H1 (cell line): ENCODE results near the gene MLF2. TPM values are rescaled to one million over a fixed set of nuclear protein-coding genes. Genes with fewer than 3 reads are reported as not detected.

Experiments
- CTCF ChIA-PET: fragments of 300-600 bp; sonication (Branson Sonifier 250); formaldehyde crosslinking; loops from one replicate; lab custom pipeline; 2021; ENCODE audit not compliant: partially characterized antibody; lab: Charles Lee
- POLR2A ChIA-PET: fragments of 300-600 bp; sonication (Branson Sonifier 250); formaldehyde crosslinking; loops from one replicate; lab custom pipeline; 2021; ENCODE audit warnings: inconsistent platforms; ENCODE audit not compliant: partially characterized antibody; lab: Charles Lee
- DNase-seq, 2 experiments: peaks; one replicate each; pipeline versions ENCODE4 v3.0.0 to v3.0.0-alpha.2; 2010 to 2022; ENCODE audit warnings: low spot score in 2 of 2, low read depth in 1 of 2, mixed read lengths in 1 of 2
- FAIRE-seq: peaks from 2 replicates; lab custom pipeline; 2011; peaks lifted over from hg19 to GRCh38; lab: Jason Lieb, UNC
- H2AFZ ChIP-seq: 2 replicates; pipeline ENCODE4 v1.8.1; 2012; ENCODE audit warnings: low read length, inconsistent platforms
- H2AK5ac ChIP-seq: 2 replicates; pipeline ENCODE4 v1.6.1; 2013; ENCODE audit warnings: low read depth, low read length
- H2BK120ac ChIP-seq: replicated peaks from 2 replicates; pipeline ENCODE3; 2013; ENCODE audit warnings: low read depth, low read length, inconsistent platforms
- H2BK12ac ChIP-seq: 2 replicates; pipeline ENCODE4 v1.6.1; 2013; ENCODE audit warnings: low read depth, low read length
- H2BK15ac ChIP-seq: 2 replicates; pipeline ENCODE4 v1.6.1; 2013; ENCODE audit warnings: low read length
- H2BK20ac ChIP-seq: 2 replicates; pipeline ENCODE4 v1.6.1; 2013; ENCODE audit warnings: low read length
- H2BK5ac ChIP-seq: 2 replicates; pipeline ENCODE4 v1.6.1; 2013; ENCODE audit warnings: low read depth, low read length
- H3K14ac ChIP-seq: 2 replicates; pipeline ENCODE4 v1.6.1; 2013; ENCODE audit warnings: inconsistent platforms; ENCODE audit not compliant: insufficient read length
- H3K18ac ChIP-seq: 2 replicates; pipeline ENCODE4 v1.6.1; 2013; ENCODE audit warnings: low read length; ENCODE audit errors: extremely low read depth
- H3K23ac ChIP-seq: 2 replicates; pipeline ENCODE4 v1.6.1; 2013; ENCODE audit warnings: inconsistent platforms; ENCODE audit not compliant: insufficient read length
- H3K23me2 ChIP-seq: 2 replicates; pipeline ENCODE4 v1.6.1; 2013; ENCODE audit warnings: low read depth, low read length
- H3K27ac ChIP-seq: 2 replicates; pipeline ENCODE4 v1.6.1; 2011; ENCODE audit warnings: low read depth, low read length, inconsistent platforms
- H3K27me3 ChIP-seq, 4 experiments: replicated peaks in 1 of 4; 1 replicate in 1 of 4; 2 replicates in 3 of 4; pipeline versions ENCODE4 v1.6.1 to v1.8.1; 2011 to 2013; ENCODE audit warnings: low read length in 3 of 4, mild to moderate bottlenecking in 3 of 4, inconsistent platforms in 2 of 4, mixed read lengths in 2 of 4, moderate library complexity in 1 of 4; ENCODE audit not compliant: control insufficient read depth in 3 of 4, insufficient read depth in 3 of 4; ENCODE audit errors: extremely low read depth in 1 of 4
- H3K36me3 ChIP-seq, 4 experiments: 2 replicates each; pipeline versions ENCODE4 v1.6.1 to v1.8.1; 2011 to 2013; ENCODE audit warnings: mild to moderate bottlenecking in 4 of 4, low read length in 3 of 4, moderate library complexity in 2 of 4, control low read depth in 1 of 4, inconsistent platforms in 1 of 4; ENCODE audit not compliant: insufficient read depth in 4 of 4, control insufficient read depth in 2 of 4
- H3K4ac ChIP-seq: replicated peaks from 2 replicates; pipeline ENCODE3; 2013; ENCODE audit warnings: low read length, low read depth, mixed read lengths, inconsistent platforms; ENCODE audit not compliant: insufficient read length
- H3K4me1 ChIP-seq, 4 experiments: replicated peaks in 1 of 4; 1 replicate in 1 of 4; 2 replicates in 3 of 4; pipeline versions ENCODE4 v1.6.1 to v1.8.1; 2011 to 2013; ENCODE audit warnings: low read length in 3 of 4, inconsistent platforms in 2 of 4, mixed read lengths in 1 of 4; ENCODE audit not compliant: insufficient read depth in 4 of 4, control insufficient read depth in 3 of 4
- H3K4me2 ChIP-seq, 2 experiments: 2 replicates each; pipeline versions ENCODE4 v1.6.1 to v1.8.1; 2011 to 2013; ENCODE audit warnings: low read depth in 2 of 2, low read length in 2 of 2, control low read depth in 1 of 2, inconsistent platforms in 1 of 2, mild to moderate bottlenecking in 1 of 2; ENCODE audit not compliant: insufficient read depth in 1 of 2
- H3K4me3 ChIP-seq, 4 experiments: fragments of 200-600, 300-600 bp in 1 of 4; sonication (generic), shearing (Covaris generic), sonication (Bioruptor Twin) in 1 of 4; 2 replicates each; pipeline versions ENCODE4 v1.5.1 to v1.8.1; 2011 to 2016; ENCODE audit warnings: low read length in 4 of 4, low read depth in 3 of 4, control low read depth in 2 of 4, inconsistent platforms in 2 of 4, mild to moderate bottlenecking in 2 of 4, mixed read lengths in 1 of 4, moderate library complexity in 1 of 4; ENCODE audit not compliant: insufficient read depth in 2 of 4; ENCODE audit errors: extremely low read depth in 1 of 4
- H3K56ac ChIP-seq: replicated peaks from 2 replicates; pipeline ENCODE3; 2013; ENCODE audit warnings: low read depth, mild to moderate bottlenecking, mixed read lengths, low read length, inconsistent platforms; ENCODE audit not compliant: insufficient read length
- H3K79me1 ChIP-seq: 2 replicates; pipeline ENCODE4 v1.6.1; 2013; ENCODE audit warnings: low read depth, low read length, control low read depth
- H3K79me2 ChIP-seq, 2 experiments: 2 replicates each; pipeline versions ENCODE4 v1.6.1 to v1.8.1; 2012 to 2013; ENCODE audit warnings: low read length in 2 of 2, mild to moderate bottlenecking in 2 of 2, inconsistent platforms in 1 of 2; ENCODE audit not compliant: insufficient read depth in 2 of 2, control insufficient read depth in 1 of 2
- H3K9ac ChIP-seq, 4 experiments: replicated peaks in 1 of 4; 1 replicate in 1 of 4; 2 replicates in 3 of 4; pipeline versions ENCODE4 v1.6.1 to v1.8.1; 2011 to 2013; ENCODE audit warnings: low read depth in 3 of 4, low read length in 3 of 4, control low read depth in 2 of 4, mild to moderate bottlenecking in 2 of 4, moderate library complexity in 2 of 4, inconsistent platforms in 1 of 4; ENCODE audit errors: extremely low read depth in 1 of 4
- H3K9me3 ChIP-seq, 2 experiments: 2 replicates each; pipeline versions ENCODE4 v1.6.1 to v1.8.1; 2012 to 2013; ENCODE audit warnings: mild to moderate bottlenecking in 2 of 2, moderate library complexity in 2 of 2, control low read depth in 1 of 2, inconsistent platforms in 1 of 2, low read depth in 1 of 2, low read length in 1 of 2, mixed read lengths in 1 of 2; ENCODE audit not compliant: insufficient read depth in 2 of 2
- H4K20me1 ChIP-seq, 2 experiments: replicated peaks in 1 of 2; 2 replicates each; pipeline versions ENCODE3 to v1.8.1; 2011 to 2013; ENCODE audit warnings: inconsistent platforms in 2 of 2, low read length in 2 of 2, mild to moderate bottlenecking in 1 of 2; ENCODE audit not compliant: insufficient read depth in 2 of 2, control insufficient read depth in 1 of 2
- H4K5ac ChIP-seq: 2 replicates; pipeline ENCODE4 v1.6.1; 2013; ENCODE audit warnings: low read length, low read depth, mixed read lengths, inconsistent platforms; ENCODE audit not compliant: insufficient read length
- H4K8ac ChIP-seq: 2 replicates; pipeline ENCODE4 v1.8.0; 2013; ENCODE audit warnings: mild to moderate bottlenecking, moderate library complexity, low read length, inconsistent platforms; ENCODE audit not compliant: insufficient read depth; ENCODE audit errors: extremely low read depth
- H4K91ac ChIP-seq: replicated peaks from 2 replicates; pipeline ENCODE3; 2013; ENCODE audit warnings: low read length, mixed read lengths, inconsistent platforms; ENCODE audit not compliant: insufficient read length
- ASH2L ChIP-seq: fragments of 200-600, 300-600 bp; sonication (generic); IDR thresholded peaks from one replicate; pipeline ENCODE4 v1.7.1; 2017; ENCODE audit warnings: low read length
- BRCA1 ChIP-seq: IDR thresholded peaks from 2 replicates; pipeline ENCODE4 v1.6.1; 2012; ENCODE audit warnings: low read depth, low read length, improper control_type of control experiment
- CBX8 ChIP-seq: fragments of 300-800, 300-1000 bp; sonication (generic); IDR thresholded peaks from 2 replicates; pipeline ENCODE4 v1.7.1; 2016; ENCODE audit warnings: low read depth, low read length, borderline replicate concordance
- HDAC6 ChIP-seq: IDR thresholded peaks from one replicate; pipeline ENCODE4 v1.7.1; 2012; ENCODE audit warnings: low read depth, mild to moderate bottlenecking, inconsistent platforms, low read length, moderate library complexity
- MAX ChIP-seq: IDR thresholded peaks from 2 replicates; pipeline ENCODE4 v1.6.1; 2012; ENCODE audit warnings: inconsistent platforms
- RNF2 ChIP-seq: fragments of 200-900, 300-1000 bp; sonication (generic); IDR thresholded peaks from 2 replicates; pipeline ENCODE4 v1.7.1; 2016; ENCODE audit warnings: borderline replicate concordance, low read depth, mild to moderate bottlenecking, antibody characterized with exemption, low read length; ENCODE audit not compliant: poor library complexity, severe bottlenecking; ENCODE audit errors: missing control alignments
- SIRT6 ChIP-seq: IDR thresholded peaks from one replicate; pipeline ENCODE4 v1.7.1; 2012; ENCODE audit warnings: low read length, inconsistent platforms
- SIX5 ChIP-seq: IDR thresholded peaks from 2 replicates; pipeline ENCODE4 v1.6.1; 2011; ENCODE audit warnings: mild to moderate bottlenecking, low read depth, low read length
- TBP ChIP-seq: IDR thresholded peaks from 2 replicates; pipeline ENCODE4 v1.6.1; 2011; ENCODE audit warnings: low read depth, low read length, improper control_type of control experiment
- WGBS, 2 experiments: shearing (Covaris generic) in 1 of 2; methylation state at CpG; one replicate each; pipeline versions ENCODE4 v1.1.6 to v1.1.7; 2013 to 2015; ENCODE audit warnings: low lambda C conversion rate in 2 of 2, mixed read lengths in 2 of 2, inconsistent platforms in 1 of 2, low coverage in 1 of 2, missing lambda C conversion rate in 1 of 2; ENCODE audit not compliant: insufficient replicate concordance in 2 of 2, insufficient coverage in 1 of 2, insufficient read length in 1 of 2; ENCODE audit errors: extremely low coverage in 1 of 2, missing lambda C conversion rate in 1 of 2; 5-methylcytosine and 5-hydroxymethylcytosine counted together
- polyA plus RNA-seq, 7 experiments: library from polyadenylated mRNA; depleted of rRNA in 3 of 7; stranded (reverse) in 5 of 7; unstranded in 2 of 7; fragments of >200 nt in 5 of 7; fragments of 200-250 nt in 2 of 7; gene quantifications; 1 replicate in 5 of 7; 2 replicates in 1 of 7; 4 replicates in 1 of 7; pipeline versions ENCODE4 v1.2.1 to v1.2.3, GENCODE V29; 2011 to 2013; ENCODE audit warnings: missing spikeins in 2 of 7, mixed read lengths in 2 of 7
- total RNA-seq: library from RNA; stranded (reverse); fragmentation: NEBNext Ultra II Directional; extraction: Animal tissue kit (Norgen Biotek cat#: 25700); gene quantifications from 2 replicates; pipeline ENCODE4 v1.2.1, GENCODE V29; 2021

The MLF2 gene
- total and polyA plus RNA-seq, 2 of the 8 experiments (the other 6 are each of a cell fraction or from before 2014, with no cell fraction given) = 229 to 401 TPM

- 0 out of 7 replicates have a peak overlapping the region, but pooled peaks of 1 of the 4 experiments have one; percentile 1 for H3K9ac ChIP-seq
- H4K5ac ChIP-seq = no peak overlapping the region
- FAIRE-seq = peak; percentile 62
- TF ChIP-seq ASH2L (peak; percentile 88), CBX8 (no peak), SIX5 (no peak), RNF2 (no peak), HDAC6 (no peak), TBP (0 out of 2 replicates have a peak, but pooled peaks have one; percentile 19), BRCA1 (no peak), MAX (peak; percentile 88), SIRT6 (no peak)
These were observed 25.9 kb upstream of the MLF2 start for GRCh38 chr12:6778574-6779550.

More at GRCh38 chr12:6778574-6779550, 25.9 kb upstream of the MLF2 start:
- Histone ChIP-seq H2AFZ (peak overlapping the region; percentile 14), H3K79me2 (no peaks in the 10 kb centered on the region), H2BK120ac (no peak overlapping the region), H3K4me3 (peak overlapping the region; percentile 29 to 67 (median 54)), H2BK12ac (peak overlapping the region; percentile 93), H2BK20ac (peak overlapping the region; percentile 63; the same call in 1 of the 2 replicates), H3K56ac (no peak overlapping the region), H3K79me1 (no peaks in the 10 kb centered on the region), H3K27ac (no peak overlapping the region), H4K20me1 (no peaks in the 10 kb centered on the region), H3K4ac (no peak overlapping the region), H3K18ac (peak overlapping the region; percentile 97), H4K91ac (peak overlapping the region; percentile 2), H3K23ac (no peak overlapping the region), H2AK5ac (no peak overlapping the region), H2BK15ac (peak overlapping the region; percentile 98), H3K4me1 (peaks cover 5 to 18% (median 13%) of the 10 kb centered on the region in 4 experiments), H3K23me2 (peaks cover 11% of the 10 kb centered on the region), H3K4me2 (peak overlapping the region; percentile 88 to 90), H3K9me3 (no peaks in the 10 kb centered on the region), H3K36me3 (no peaks in the 10 kb centered on the region), H3K14ac (no peak overlapping the region), H4K8ac (no peak overlapping the region), H3K27me3 (peaks cover 0 to 23% (median 17%) of the 10 kb centered on the region in 4 experiments; a peak in 5 of 7 replicates), H2BK5ac (peak overlapping the region; percentile 61; the same call in 1 of the 2 replicates)
- POLR2A ChIA-PET = interaction anchor here (0.9 to 10.4 kb wide), 17 partner anchors 8 to 166 kb away, joined by 3 to 97 read pairs (median 4); partner anchors contain the start of genes CD4, COPS7A, GPR162 and MLF2
- peak; percentile 82 to 96 for DNase-seq
- CTCF ChIA-PET = interaction anchor here (0.6 to 29.6 kb wide), 24 partner anchors 9 to 971 kb away, joined by 3 to 532 read pairs (median 5); partner anchors contain the start of genes CD4, GNB3, GPR162 and LAG3
- WGBS, 2 experiments = 10% methylated on average over 35 of the region's 35 CpGs; no CpG with 5 or more reads in 1 of the 2 experiments
